GM21786 (cell line): ENCODE measurements around the gene TOMM20.
A peak's percentile ranks its signal among the peaks of the same experiment; 100 is the strongest.
"Not testable (repeated sequence)": the region's sequence is repeated elsewhere in the genome, so short reads cannot be mapped to it uniquely, and the experiment has no call there.

Experiments used
- ATAC-seq: cut with Tn5 transposase; IDR thresholded peaks from one replicate; pipeline ENCODE4 v1.9.1; 2021; ENCODE audit not compliant: unreplicated experiment

Gene TOMM20

GRCh38 chr1:235102993-235103411 lies 25.6 kb downstream of the TOMM20 start:
- ATAC-seq = no peak

GRCh38 chr1:235102259-235102582 lies 26.4 kb downstream of the TOMM20 start:
- no peak for ATAC-seq

- ATAC-seq = no peak
Measured at GRCh38 chr1:235101558-235102258, 26.9 kb downstream of the TOMM20 start.

- no peak for ATAC-seq
Measured at GRCh38 chr1:235100194-235100772, 28.4 kb downstream of the TOMM20 start.

GRCh38 chr1:235098991-235099390 lies 29.6 kb downstream of the TOMM20 start:
- ATAC-seq = no peak

GRCh38 chr1:235098547-235098946 lies 30.1 kb downstream of the TOMM20 start:
- no peak for ATAC-seq

- ATAC-seq = not testable (repeated sequence)
Measured at GRCh38 chr1:235097501-235097900, 31.1 kb downstream of the TOMM20 start.

- no peak for ATAC-seq
Measured at GRCh38 chr1:235095938-235096562, 32.6 kb downstream of the TOMM20 start.

GRCh38 chr1:235093696-235094592 lies 34.7 kb downstream of the TOMM20 start:
- peak; percentile 77 for ATAC-seq

- ATAC-seq = no peak
Measured at GRCh38 chr1:235093013-235093695, 35.5 kb downstream of the TOMM20 start.

- not testable (repeated sequence) for ATAC-seq
Measured at GRCh38 chr1:235092415-235092814, 36.2 kb downstream of the TOMM20 start.

- ATAC-seq = not testable (repeated sequence)
Measured at GRCh38 chr1:235092045-235092406, 36.6 kb downstream of the TOMM20 start.

GRCh38 chr1:235091319-235092044 lies 37.2 kb downstream of the TOMM20 start:
- not testable (repeated sequence) for ATAC-seq

- ATAC-seq = no peak
Measured at GRCh38 chr1:235090406-235091069, 38.1 kb downstream of the TOMM20 start.

GRCh38 chr1:235088907-235089306 lies 39.7 kb downstream of the TOMM20 start:
- ATAC-seq = no peak

- ATAC-seq = no peak
Measured at GRCh38 chr1:235088430-235088829, 40.2 kb downstream of the TOMM20 start.

- no peak for ATAC-seq
Measured at GRCh38 chr1:235087906-235088305, 40.7 kb downstream of the TOMM20 start.

GRCh38 chr1:235085411-235086117 lies 43.1 kb downstream of the TOMM20 start:
- not testable (repeated sequence) for ATAC-seq

GRCh38 chr1:235080788-235081187 lies 47.8 kb downstream of the TOMM20 start:
- ATAC-seq = not testable (repeated sequence)
